ENCODE data around the gene COLGALT1.
"Not testable (repeated sequence)": the region's sequence is repeated elsewhere in the genome, so short reads cannot be mapped to it uniquely, and the experiment has no call there.

The COLGALT1 gene

GRCh38 chr19:17555480-17555928, at the start of gene COLGALT1:
TSS of gene COLGALT1 (plus strand) at chr19:17555649. CDS start at chr19:17555714, 65 bp downstream.
- DNase-seq, result peak; percentile 98 to 99
- TF ChIP-seq POLR2A (IDR thresholded peaks at IDR 0.05; ENCODE audit: low read length) (peak; percentile 73), GATA1 (IDR thresholded peaks at IDR 0.05; ENCODE audit: low read depth, low read length) (no peak)

GRCh38 chr19:17506745-17507144, 48.7 kb upstream of the COLGALT1 start:
- DNase-seq, result no peak
- TF ChIP-seq POLR2A (IDR thresholded peaks at IDR 0.05; ENCODE audit: low read length) (no peak), GATA1 (IDR thresholded peaks at IDR 0.05; ENCODE audit: low read depth, low read length) (no peak)

- DNase-seq, result not testable (repeated sequence)
These were observed 46.9 kb upstream of the COLGALT1 start for GRCh38 chr19:17508558-17508933.

GRCh38 chr19:17510220-17510993, 45.0 kb upstream of the COLGALT1 start:
- TF ChIP-seq GATA1 (IDR thresholded peaks at IDR 0.05; ENCODE audit: low read depth, low read length) (no peak), POLR2A (IDR thresholded peaks at IDR 0.05; ENCODE audit: low read length) (no peak)
- peak in 1 of 2 experiments; percentile 27 for DNase-seq

GRCh38 chr19:17511724-17512573, 43.5 kb upstream of the COLGALT1 start:
- TF ChIP-seq POLR2A (IDR thresholded peaks at IDR 0.05; ENCODE audit: low read length) (peak; percentile 77), GATA1 (IDR thresholded peaks at IDR 0.05; ENCODE audit: low read depth, low read length) (no peak)
- peak; percentile 96 to 99 for DNase-seq

GRCh38 chr19:17512574-17512939, 42.9 kb upstream of the COLGALT1 start:
- DNase-seq, result peak; percentile 60 to 61
- no peak for TF ChIP-seq POLR2A (IDR thresholded peaks at IDR 0.05; ENCODE audit: low read length)
- TF ChIP-seq GATA1 (IDR thresholded peaks at IDR 0.05; ENCODE audit: low read depth, low read length), result no peak

GRCh38 chr19:17515408-17516149, 39.9 kb upstream of the COLGALT1 start:
- no peak for DNase-seq
- no peak for TF ChIP-seq GATA1 (IDR thresholded peaks at IDR 0.05; ENCODE audit: low read depth, low read length)
- no peak for TF ChIP-seq POLR2A (IDR thresholded peaks at IDR 0.05; ENCODE audit: low read length)

GRCh38 chr19:17517898-17518297, 37.6 kb upstream of the COLGALT1 start:
- no peak for TF ChIP-seq GATA1 (IDR thresholded peaks at IDR 0.05; ENCODE audit: low read depth, low read length)
- no peak for TF ChIP-seq POLR2A (IDR thresholded peaks at IDR 0.05; ENCODE audit: low read length)
- DNase-seq, result peak; percentile 28 to 29

- DNase-seq, result not testable (repeated sequence)
These were observed 36.8 kb upstream of the COLGALT1 start for GRCh38 chr19:17518654-17519053.

- no peak for TF ChIP-seq POLR2A (IDR thresholded peaks at IDR 0.05; ENCODE audit: low read length)
- no peak for TF ChIP-seq GATA1 (IDR thresholded peaks at IDR 0.05; ENCODE audit: low read depth, low read length)
- no peak for DNase-seq
These were observed 35.5 kb upstream of the COLGALT1 start for GRCh38 chr19:17519967-17520366.

- no peak for DNase-seq
- TF ChIP-seq GATA1 (IDR thresholded peaks at IDR 0.05; ENCODE audit: low read depth, low read length) (no peak), POLR2A (IDR thresholded peaks at IDR 0.05; ENCODE audit: low read length) (no peak)
These were observed 34.6 kb upstream of the COLGALT1 start for GRCh38 chr19:17520865-17521264.

- DNase-seq, result no peak
- TF ChIP-seq POLR2A (IDR thresholded peaks at IDR 0.05; ENCODE audit: low read length) (no peak), GATA1 (IDR thresholded peaks at IDR 0.05; ENCODE audit: low read depth, low read length) (no peak)
These were observed 32.2 kb upstream of the COLGALT1 start for GRCh38 chr19:17522988-17523872.

- TF ChIP-seq GATA1 (IDR thresholded peaks at IDR 0.05; ENCODE audit: low read depth, low read length) (no peak), POLR2A (IDR thresholded peaks at IDR 0.05; ENCODE audit: low read length) (no peak)
These were observed 30.8 kb upstream of the COLGALT1 start for GRCh38 chr19:17524651-17525050.

More at GRCh38 chr19:17524651-17525050, 30.8 kb upstream of the COLGALT1 start:
- DNase-seq, result no peak
